HG03520 (cell line): Measurements from ENCODE around the gene SELL.
A peak's percentile ranks its signal among the peaks of the same experiment; 100 is the strongest.
"Not testable (repeated sequence)": the region's sequence is repeated elsewhere in the genome, so short reads cannot be mapped to it uniquely, and the experiment has no call there.

ENCODE experiments used
- ATAC-seq: cut with Tn5 transposase; IDR thresholded peaks from one replicate; pipeline ENCODE4 v1.9.1; 2021; ENCODE audit warnings: mild to moderate bottlenecking, moderate library complexity; ENCODE audit not compliant: unreplicated experiment

The SELL gene

DNA sequence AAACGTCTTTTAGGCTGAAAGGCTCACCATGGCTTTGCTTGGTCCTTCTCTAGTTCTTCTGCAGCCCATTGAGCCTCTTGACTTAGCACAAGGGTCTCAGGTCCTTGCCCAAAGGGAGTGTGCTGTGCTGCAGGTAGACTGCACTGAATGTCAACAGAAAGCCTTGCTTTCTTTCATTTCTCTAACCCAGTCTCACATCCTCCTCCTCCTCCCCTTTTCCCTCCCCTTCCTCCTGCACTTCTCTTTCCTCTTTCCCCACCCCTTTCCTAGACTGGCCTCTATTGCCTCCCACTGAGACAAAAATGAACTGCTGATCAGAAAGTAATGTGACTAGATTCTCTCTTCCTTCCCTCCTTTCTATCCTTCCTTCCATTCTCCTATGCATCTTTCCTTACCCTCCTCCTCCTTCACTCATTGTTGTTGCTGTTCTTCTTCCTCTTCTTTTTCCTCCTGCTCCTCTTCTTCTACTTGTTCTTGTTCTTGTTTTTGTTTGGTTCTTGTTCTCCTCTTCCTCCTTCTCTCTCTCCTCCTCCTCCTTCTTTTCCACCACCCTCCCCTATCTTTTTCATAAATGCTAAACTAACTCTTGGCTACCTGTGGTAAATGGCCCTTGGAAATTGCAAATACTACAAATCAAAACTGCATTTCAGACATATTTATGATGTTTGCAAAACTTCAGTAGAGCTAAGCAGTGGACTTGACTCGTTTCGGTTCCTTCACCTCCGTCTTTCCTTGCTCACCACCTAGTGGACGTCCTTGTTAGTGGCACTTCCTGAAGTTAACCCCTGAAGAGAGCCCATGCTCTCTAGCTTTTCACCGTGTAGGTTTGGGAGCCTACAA lies at the start of gene SELL:
TSS of gene SELL (minus strand) at position 152 of the 840 bp plus-strand sequence. CDS start at position 30, 122 bp downstream.
- peak; percentile 66 for ATAC-seq

DNA sequence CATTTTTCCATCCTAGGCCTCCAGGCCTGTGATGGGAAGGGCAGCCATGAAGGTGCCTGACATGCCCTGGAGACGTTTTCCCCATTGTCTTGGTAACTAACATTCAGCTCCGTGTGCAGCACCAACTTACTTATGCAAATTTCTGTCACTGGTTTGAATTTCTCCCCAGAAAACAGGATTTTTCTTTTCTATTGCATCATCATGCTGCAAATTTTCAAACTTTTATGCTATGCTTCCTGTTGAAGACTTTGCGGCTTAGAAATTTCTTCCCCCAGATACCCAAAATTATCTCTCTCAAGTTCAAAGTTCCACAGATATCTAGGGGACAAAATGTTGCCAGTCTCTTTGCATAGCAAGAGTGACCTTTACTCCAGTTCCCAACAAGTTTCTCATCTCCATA lies 47.6 kb upstream of the SELL start:
- no peak for ATAC-seq

DNA sequence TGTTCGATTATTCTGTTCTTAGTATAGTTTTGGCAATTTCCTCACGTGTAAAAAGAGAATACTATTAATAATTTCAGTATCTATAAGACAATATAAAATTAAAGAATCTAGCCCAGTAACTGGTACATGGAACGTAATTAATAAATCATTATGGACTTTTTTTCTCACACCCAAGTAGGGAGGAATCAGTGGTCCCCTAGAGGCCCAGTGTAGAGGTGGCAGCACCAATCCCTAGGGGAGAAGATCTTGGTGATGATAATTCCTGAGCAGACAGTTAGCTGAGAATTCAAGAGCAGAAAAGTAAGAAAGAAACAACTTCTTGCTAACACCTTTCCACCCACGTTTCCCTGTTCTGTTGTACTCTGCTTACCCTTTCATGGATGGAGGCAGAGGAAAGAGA lies 42.1 kb upstream of the SELL start:
- no peak for ATAC-seq

DNA sequence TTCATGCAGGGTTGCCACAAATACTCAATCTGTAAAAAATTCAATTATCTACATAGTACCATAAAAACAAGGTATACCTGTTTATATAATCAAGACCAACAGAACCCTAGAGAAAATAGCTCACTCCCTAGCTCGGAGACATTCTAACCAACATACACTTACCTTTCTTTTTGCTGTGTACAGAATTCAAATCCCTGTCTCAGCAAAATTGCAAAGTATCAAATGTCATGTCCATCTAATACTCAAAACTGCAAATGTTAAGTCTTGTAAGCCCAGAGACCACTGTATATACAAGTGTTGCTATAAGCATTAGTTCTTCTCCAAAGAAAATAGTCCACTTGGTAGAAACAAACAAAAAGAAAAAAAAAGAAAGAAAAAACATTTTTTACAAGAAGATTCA lies 38.6 kb upstream of the SELL start:
- no peak for ATAC-seq

DNA sequence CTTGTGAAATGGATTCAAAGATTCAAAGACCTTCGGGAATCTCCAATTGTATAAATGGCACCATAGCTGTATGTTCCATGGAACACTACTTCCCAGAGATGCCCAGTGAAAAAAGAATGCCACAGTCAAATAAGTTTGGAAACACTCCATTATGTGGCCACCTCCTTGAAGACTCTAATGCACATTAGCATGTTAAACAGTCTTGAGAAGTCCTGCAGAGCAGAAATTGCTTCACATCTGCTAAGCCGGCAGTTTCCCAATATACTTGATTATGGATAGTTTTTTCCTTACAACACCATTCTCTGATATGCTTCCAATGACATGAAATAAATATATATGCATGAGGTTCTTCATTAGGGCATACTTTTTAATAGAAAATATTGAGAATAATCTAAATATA lies 35.1 kb upstream of the SELL start:
- ATAC-seq, result no peak

DNA sequence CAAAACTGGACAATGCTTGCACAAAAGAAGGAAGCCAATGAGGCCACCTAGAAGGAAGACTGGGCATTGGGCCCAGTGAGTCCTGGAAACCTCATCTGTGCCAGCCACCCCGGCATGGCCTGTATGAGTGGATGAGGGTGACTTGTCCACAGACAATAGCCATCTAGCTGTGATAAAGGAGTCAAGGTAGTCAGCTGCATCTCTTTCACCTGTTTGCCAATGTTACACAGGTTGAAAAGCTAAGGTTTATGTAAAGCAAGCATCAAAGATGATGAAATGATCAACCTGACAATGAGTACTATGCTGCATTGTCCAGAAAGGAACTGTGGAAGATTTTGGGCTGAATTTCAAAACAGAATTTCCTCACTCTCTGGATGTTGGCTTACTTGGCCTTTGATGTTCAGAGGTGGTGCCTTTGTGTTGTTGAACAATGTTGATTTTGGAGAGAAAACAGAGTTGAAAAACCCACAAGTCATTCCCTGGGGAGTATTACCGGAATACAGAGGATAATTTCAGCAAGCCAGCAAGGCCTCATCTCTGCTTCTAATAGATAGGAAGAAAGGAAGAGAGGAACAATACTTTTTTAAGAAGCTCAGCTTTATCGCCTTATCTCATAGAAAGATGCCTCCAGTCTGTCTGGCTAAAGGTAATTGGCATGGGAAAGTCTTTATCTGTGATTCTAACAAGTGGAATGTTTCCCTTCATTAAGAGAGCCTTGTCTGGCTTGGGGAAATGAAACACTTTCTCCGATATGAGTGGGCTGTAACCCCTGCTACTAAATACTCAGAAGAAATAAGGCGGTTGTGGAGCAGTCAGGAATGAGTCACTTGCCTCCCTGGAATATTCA lies 33.8 kb upstream of the SELL start:
- ATAC-seq, result no peak

DNA sequence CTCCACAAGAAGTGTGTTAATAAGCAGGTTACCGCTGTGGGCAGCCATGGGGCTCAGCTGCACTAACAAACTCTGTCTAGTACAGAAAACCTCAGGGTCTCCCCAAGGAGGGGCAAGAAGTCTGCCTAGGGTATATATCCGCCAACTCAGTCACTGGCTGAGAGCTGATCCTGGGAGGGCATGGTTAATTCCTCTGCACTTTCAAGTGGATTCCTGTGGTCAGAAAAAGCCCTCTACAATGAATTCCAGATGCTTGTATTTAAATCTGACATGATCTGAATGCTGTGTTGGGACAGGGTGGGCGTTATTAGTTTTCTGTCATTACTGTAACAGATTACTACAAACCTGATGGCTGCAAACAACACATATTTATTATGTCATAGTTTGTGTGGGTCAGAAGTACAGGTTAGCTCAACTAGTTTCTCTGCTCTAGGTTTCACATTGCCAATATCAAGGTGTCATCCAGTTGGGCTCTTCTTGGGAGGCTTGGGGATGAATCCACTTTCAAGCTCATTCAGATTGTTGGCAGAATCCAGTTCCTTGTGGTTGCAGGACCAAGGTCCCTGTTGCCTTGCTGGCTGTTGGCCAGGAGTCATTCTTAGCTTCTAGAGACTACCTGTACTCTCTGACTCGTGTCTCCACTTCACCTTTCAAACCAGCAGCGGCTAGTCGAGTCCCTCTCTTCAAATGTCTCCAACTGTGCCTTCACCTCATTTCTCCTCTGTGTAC lies 30.4 kb upstream of the SELL start:
- no peak for ATAC-seq

DNA sequence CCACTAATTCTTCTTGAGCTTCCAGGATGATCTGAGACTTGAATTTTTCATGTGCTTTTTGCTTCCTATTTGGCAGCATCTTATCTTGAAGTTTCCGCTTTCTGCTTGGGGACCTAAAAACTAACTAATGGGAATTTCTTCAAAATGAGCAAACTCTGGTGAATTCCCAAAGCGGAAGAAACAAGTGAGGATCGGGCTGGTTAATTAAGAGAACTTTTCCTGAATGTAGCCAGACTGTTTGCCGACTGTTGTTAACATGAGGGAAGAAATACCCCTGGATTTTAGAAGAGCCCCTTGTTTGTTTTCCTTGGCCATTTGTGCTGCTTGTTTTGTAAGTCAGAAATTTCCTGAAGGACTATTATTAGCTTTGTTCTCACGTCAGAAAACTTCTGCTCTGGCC lies 28.6 kb upstream of the SELL start:
- no peak for ATAC-seq

DNA sequence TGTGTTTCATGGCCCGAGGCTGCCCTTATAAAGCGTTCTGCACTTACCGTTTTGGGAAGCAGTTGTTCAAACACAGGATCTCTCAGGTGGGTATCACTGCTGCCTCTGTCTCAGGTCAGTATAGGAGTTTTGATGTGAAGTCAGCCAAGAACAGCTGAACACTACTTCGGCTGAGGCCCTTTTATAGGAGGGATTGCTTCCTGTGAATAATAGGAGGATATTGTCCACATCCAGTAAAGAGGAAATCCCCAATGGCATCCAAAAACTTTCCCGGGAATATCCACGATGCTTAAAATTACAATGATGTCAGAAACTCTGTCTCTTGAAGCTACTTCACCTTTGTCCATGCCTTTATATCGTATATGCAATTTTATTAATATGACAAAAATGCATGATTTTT lies 22.5 kb upstream of the SELL start, which contains the start of gene SELE:
TSS of gene SELE (minus strand) at position 156 of the 400 bp plus-strand sequence. CDS start 467 bp downstream, outside the sequence.
- no peak for ATAC-seq

DNA sequence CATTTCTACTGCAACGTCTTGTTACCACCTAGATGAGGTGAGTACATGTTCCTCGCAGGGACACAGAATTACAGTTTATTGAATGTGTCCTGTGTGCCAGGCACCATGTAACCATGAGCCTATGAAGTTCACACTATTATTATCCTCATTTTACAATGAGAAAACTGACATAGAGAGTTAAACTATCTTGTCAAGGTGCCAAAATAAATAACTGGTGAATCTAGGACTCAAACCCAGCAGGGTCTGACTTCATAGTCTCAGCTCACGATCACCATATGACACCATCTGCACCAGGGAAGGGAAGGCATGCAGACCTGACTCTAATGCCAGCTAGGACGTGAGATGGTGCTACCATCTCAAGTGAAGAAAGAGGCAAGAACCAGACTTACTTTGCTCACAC lies 20.0 kb upstream of the SELL start:
- ATAC-seq, result no peak

DNA sequence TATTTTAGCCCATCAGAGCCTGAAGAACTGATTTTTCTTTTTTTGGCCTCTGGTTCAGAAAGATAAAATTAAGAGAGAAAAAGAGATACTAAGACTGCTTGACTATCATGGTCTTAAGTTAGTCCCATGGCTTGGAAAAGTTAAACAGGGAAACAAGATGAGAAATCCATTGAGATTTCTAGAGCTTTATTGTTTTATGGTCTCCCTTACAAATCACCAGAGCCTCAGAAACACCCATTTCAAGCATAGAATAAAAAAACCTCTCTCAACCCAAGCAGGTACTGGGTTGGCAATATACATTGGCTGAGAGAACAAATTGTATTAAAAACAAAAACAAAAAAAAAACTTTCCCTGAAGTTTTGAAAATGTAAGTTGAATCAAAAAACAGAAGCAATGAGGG lies 18.6 kb upstream of the SELL start:
- no peak for ATAC-seq

DNA sequence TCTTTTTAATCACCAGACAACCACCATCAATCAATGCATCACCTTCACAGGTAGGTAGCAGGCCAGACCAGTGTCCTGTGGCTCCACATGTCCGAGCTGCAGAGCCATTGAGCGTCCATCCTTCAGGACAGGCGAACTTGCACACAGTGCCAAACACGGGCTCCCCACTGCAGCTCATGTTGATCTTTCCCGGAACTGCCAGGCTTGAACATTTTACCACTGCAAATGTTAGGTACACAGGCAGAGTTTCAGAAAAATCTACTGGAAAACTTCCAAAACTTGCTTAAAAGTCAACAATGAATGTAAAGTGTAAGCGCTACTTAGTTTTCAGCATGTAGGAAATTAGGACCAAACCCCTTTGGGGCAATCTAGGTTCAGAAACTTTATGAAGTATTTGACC lies 15.9 kb upstream of the SELL start:
- ATAC-seq, result no peak

DNA sequence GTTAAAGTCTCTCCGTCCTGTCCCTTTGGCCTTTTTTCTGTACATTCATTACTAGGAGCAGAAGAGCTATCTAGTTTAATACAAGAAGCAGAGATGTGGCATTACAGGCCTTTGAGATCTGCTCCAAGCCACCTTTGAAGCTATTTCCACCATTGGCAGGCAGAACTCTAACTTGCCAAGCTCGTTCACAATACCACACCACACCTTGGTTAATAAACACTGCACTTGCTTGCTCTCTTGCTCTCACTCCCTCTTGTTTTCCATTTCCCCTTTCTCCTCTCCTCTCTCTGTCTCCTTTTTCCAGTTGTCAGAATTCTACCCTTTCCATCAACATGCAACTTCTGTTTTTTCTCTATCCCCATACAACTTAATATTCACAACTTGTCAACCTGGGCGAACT lies 15.4 kb upstream of the SELL start:
- no peak for ATAC-seq

DNA sequence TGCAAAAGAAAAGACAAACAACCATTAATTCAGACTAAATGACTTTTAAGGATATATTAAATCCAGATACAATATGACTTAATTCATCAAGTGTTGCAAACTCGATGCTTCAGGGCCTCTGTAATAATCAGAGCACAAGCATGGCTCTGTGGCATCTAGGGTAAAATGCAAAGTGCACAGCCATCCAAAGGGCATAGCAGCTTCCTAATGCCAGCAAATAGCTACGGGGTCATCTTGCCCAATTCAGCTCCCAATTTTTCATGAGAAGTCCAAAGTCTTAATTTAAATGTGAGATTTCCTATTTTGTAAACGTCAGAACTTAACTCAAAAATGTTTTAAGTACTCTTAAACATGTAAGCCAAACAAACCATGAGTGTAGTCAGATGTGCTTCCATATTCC lies 14.5 kb upstream of the SELL start:
- ATAC-seq, result no peak

DNA sequence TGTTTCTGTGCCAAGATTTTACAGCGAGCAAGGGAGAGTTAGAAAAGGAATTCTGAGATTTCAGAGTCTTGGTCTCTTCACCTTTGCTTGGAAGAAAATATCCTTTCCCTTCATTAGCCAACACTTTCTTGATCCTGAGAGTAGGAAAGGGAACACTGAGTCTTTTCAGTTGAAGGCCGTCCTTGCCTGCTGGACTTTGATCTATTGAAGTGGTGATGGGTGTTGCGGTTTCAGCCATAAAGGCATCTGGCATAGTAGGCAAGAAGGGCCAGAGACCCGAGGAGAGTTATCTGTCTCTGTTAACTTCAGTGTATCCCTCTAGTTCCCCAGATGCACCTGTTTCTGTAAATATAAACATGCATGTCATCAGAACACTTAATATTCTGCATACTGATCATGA lies 12.7 kb upstream of the SELL start:
- no peak for ATAC-seq

DNA sequence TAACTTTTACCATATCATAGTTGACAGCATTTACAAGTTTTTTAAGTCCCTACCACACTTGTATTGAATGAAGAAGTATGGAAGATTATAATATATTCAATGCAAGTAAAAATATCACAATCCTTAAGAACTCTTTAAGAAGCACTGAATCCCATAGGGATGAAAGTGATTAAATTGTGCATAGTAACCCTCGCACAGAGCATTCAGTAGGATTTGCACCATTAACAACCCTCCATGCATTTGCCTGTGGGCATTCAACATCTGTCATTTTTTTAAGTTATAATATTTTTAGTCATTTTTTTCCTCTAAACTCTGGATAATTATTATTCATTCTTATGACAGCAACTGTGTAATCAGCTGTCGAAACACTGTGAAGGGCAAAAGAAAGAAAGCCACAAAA lies 12.3 kb upstream of the SELL start:
- no peak for ATAC-seq

DNA sequence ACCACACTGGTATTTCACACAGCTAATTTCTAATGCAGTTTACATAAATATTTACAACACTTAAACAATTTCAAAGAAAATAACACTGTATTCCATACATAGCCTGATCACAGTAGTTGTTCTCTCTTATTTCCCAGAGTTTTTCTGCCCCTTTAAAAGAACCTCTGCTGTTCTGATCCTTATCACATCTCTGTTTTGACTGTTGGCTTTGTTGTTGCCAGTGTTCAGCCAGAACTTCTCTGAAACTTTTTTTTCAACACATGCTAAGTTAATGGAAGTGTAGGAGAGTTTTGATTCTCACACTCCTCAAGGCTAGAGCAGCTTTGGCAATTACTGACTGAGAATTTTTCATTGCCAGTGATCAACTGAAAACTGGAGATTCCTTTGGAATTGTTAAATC lies 11.4 kb upstream of the SELL start:
- ATAC-seq, result no peak

DNA sequence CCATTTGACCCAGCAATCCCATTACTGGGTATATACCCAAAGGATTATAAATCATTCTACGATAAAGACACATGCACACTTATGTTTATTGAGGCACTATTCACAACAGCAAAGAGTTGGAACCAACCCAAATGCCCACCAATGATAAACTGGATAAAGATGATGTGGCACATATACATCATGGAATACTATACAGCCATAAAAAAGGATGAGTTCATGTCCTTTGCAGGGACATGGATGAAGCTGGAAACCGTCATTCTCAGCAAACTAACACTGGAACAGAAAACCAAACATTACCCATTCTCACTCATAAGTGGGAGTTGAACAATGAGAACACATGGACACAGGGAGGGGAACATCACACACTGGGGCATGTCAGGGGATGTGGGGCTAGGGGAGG lies 3.7 kb upstream of the SELL start:
- ATAC-seq, result not testable (repeated sequence)

DNA sequence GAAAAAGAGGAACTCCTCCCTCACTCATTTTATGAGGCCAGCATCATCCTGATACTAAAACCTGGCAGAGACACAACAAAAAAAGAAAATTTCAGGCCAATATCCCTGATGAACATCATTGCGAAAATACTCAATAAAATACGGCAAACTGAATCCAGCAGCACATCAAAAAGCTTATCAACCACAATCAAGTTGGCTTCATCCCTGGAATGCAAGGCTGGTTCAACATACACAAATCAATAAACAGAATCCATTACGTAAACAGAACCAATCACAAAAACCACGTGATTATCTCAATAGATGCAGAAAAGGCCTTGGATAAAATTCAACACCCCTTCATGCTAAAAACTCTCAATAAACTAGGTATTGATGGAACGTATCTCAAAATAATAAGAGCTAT lies 1.7 kb upstream of the SELL start:
- ATAC-seq, result not testable (repeated sequence)

DNA sequence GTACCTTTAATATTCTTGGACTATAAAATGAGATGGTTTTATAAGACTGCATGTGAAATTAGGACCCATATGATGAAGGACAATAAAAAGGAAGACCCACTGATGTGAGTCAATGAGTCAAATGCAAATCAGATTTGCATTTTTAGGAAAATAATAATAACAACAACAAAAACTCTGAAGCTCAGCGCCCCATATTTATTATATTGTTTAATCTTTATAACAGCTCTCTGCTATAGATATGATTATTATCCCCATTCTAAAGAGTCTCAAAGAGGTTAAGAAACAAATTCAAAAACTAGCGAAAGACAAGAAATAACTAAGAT lies 850 bp upstream of the SELL start:
- no peak for ATAC-seq

DNA sequence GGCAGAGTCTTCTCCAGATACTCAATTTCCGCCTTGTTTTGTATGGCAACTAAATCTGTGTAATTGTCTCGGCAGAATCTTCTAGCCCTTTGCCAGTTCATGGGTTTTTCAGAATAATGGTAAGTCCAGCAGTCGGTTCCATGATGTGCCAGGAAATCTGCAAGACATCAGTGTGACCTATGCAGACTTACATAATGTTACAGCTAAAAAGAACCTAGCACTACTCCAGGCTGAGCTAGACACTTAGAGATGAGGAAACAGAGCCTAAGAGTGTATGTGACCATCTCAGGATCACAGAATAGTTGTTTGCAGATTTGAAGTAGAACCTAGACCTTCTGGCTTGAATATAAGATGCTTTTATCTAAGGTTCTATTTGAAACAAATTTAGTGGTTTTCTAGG lies 2.8 kb downstream of the SELL start:
- ATAC-seq, result no peak
